KOPT-K1 (cell line): Measurements from ENCODE around the gene NFATC1.
A peak's percentile ranks its signal among the peaks of the same experiment; 100 is the strongest.
"Not testable (repeated sequence)": the region's sequence is repeated elsewhere in the genome, so short reads cannot be mapped to it uniquely, and the experiment has no call there.

Experiments used
- H3K27ac ChIP-seq: fragments of 200-600 bp; sonication (generic); 2 replicates; pipeline ENCODE4 v1.5.1; 2016; ENCODE audit warnings: antibody characterized with exemption, mild to moderate bottlenecking, low read depth, low read length; ENCODE audit not compliant: poor library complexity, severe bottlenecking
- H3K36me3 ChIP-seq: fragments of 200-600 bp; sonication (generic); 2 replicates; pipeline ENCODE4 v1.5.1; 2017; ENCODE audit warnings: antibody characterized with exemption, mild to moderate bottlenecking, low read length, moderate library complexity; ENCODE audit not compliant: insufficient read depth
- H3K9me3 ChIP-seq: fragments of 200-600 bp; sonication (generic); 2 replicates; pipeline ENCODE4 v1.5.1; 2017; ENCODE audit warnings: antibody characterized with exemption, low read length, mild to moderate bottlenecking; ENCODE audit not compliant: insufficient read depth, poor library complexity, severe bottlenecking

NFATC1 gene

GRCh38 chr18:79479116-79479760 is 83.5 kb downstream of the NFATC1 start:
- no peaks in the 10 kb centered on the region for H3K9me3 ChIP-seq
- H3K27ac ChIP-seq, result peak overlapping the region; percentile 79
- H3K36me3 ChIP-seq, result no peaks in the 10 kb centered on the region

- peak overlapping the region; percentile 79 for H3K27ac ChIP-seq
- H3K36me3 ChIP-seq, result no peaks in the 10 kb centered on the region
- no peaks in the 10 kb centered on the region for H3K9me3 ChIP-seq
These were observed 84.0 kb downstream of the NFATC1 start for GRCh38 chr18:79479761-79480161.

- Histone ChIP-seq H3K9me3 (no peaks in the 10 kb centered on the region), H3K36me3 (no peaks in the 10 kb centered on the region), H3K27ac (no peak overlapping the region)
These were observed 84.7 kb downstream of the NFATC1 start for GRCh38 chr18:79480171-79481045.

- Histone ChIP-seq H3K27ac (no peak overlapping the region), H3K9me3 (no peaks in the 10 kb centered on the region), H3K36me3 (no peaks in the 10 kb centered on the region)
These were observed 85.5 kb downstream of the NFATC1 start for GRCh38 chr18:79481046-79481790.

- peaks cover 11% of the 10 kb centered on the region for H3K36me3 ChIP-seq
- not testable (repeated sequence) for H3K27ac ChIP-seq, H3K9me3 ChIP-seq
These were observed 87.7 kb downstream of the NFATC1 start for GRCh38 chr18:79483393-79483792.

- H3K27ac ChIP-seq, result no peak overlapping the region
- peaks cover 11% of the 10 kb centered on the region for H3K36me3 ChIP-seq
- H3K9me3 ChIP-seq, result no peaks in the 10 kb centered on the region
These were observed 88.3 kb downstream of the NFATC1 start for GRCh38 chr18:79483971-79484491.

- Histone ChIP-seq H3K27ac (no peak overlapping the region), H3K9me3 (no peaks in the 10 kb centered on the region), H3K36me3 (peaks cover 11% of the 10 kb centered on the region)
These were observed 89.2 kb downstream of the NFATC1 start for GRCh38 chr18:79484661-79485621.

GRCh38 chr18:79485788-79486355 is 90.1 kb downstream of the NFATC1 start:
- Histone ChIP-seq H3K36me3 (peaks cover 11% of the 10 kb centered on the region), H3K9me3 (no peaks in the 10 kb centered on the region), H3K27ac (no peak overlapping the region)

- Histone ChIP-seq H3K27ac (no peak overlapping the region), H3K9me3 (no peaks in the 10 kb centered on the region), H3K36me3 (peaks cover 11% of the 10 kb centered on the region)
These were observed 90.8 kb downstream of the NFATC1 start for GRCh38 chr18:79486356-79487182.

- Histone ChIP-seq H3K27ac (no peak overlapping the region), H3K9me3 (no peaks in the 10 kb centered on the region), H3K36me3 (peaks cover 11% of the 10 kb centered on the region)
These were observed 91.6 kb downstream of the NFATC1 start for GRCh38 chr18:79487183-79487800.

- Histone ChIP-seq H3K36me3 (peaks cover 11% of the 10 kb centered on the region), H3K27ac (no peak overlapping the region)
These were observed 92.1 kb downstream of the NFATC1 start for GRCh38 chr18:79487801-79488201.

GRCh38 chr18:79488311-79489050 is 92.8 kb downstream of the NFATC1 start:
- Histone ChIP-seq H3K9me3 (no peaks in the 10 kb centered on the region), H3K27ac (no peak overlapping the region), H3K36me3 (peaks cover 11% of the 10 kb centered on the region)

More at GRCh38 chr18:79487801-79488201, 92.1 kb downstream of the NFATC1 start:
- H3K9me3 ChIP-seq, result no peaks in the 10 kb centered on the region
